NT2/D1 (cell line): ENCODE results near the gene PRR9.

ENCODE experiments used
- YY1 ChIP-seq: IDR thresholded peaks from 2 replicates; pipeline ENCODE4 v1.6.1; 2011; ENCODE audit not compliant: insufficient read length, insufficient read depth
- ZNF274 ChIP-seq: IDR thresholded peaks from 2 replicates; pipeline ENCODE4 v1.6.1; 2011; ENCODE audit warnings: mild to moderate bottlenecking, low read depth, low read length

- no peak for TF ChIP-seq ZNF274
- no peak for TF ChIP-seq YY1
Measured at GRCh38 chr1:153261281-153262069, 44.1 kb downstream of the PRR9 start.
